Neural progenitor cell (in vitro differentiated cells): Measurements from ENCODE around the gene MYO7B. TPM values are rescaled to one million over a fixed set of nuclear protein-coding genes. Genes with fewer than 3 reads are reported as not detected.

Experiments used
- DNase-seq: peaks from one replicate; pipeline ENCODE4 v3.0.0-alpha.2; 2016; ENCODE audit warnings: low spot score
- H2AFZ ChIP-seq: fragments of 200-600 bp; sonication (generic); replicated peaks from 2 replicates; pipeline ENCODE4 v1.6.1; 2016; ENCODE audit warnings: antibody characterized with exemption
- H3F3A ChIP-seq: fragments of 200-600 bp; sonication (generic); 2 replicates; pipeline ENCODE4 v1.6.1; 2016; ENCODE audit warnings: antibody characterized with exemption, low read depth
- H3K27ac ChIP-seq: fragments of 200-600 bp; sonication (generic); 2 replicates; pipeline ENCODE4 v1.5.1; 2016; ENCODE audit warnings: mild to moderate bottlenecking
- H3K27me3 ChIP-seq: fragments of 200-600 bp; sonication (generic); 2 replicates; pipeline ENCODE4 v1.6.1; 2016; ENCODE audit warnings: mild to moderate bottlenecking, moderate library complexity
- H3K36me3 ChIP-seq: fragments of 200-600 bp; sonication (generic); 2 replicates; pipeline ENCODE4 v1.5.1; 2016
- H3K4me1 ChIP-seq: fragments of 200-600 bp; sonication (generic); 2 replicates; pipeline ENCODE4 v1.6.1; 2016; ENCODE audit warnings: mixed run types
- H3K4me2 ChIP-seq: fragments of 200-600 bp; sonication (generic); 2 replicates; pipeline ENCODE4 v1.6.1; 2016
- H3K4me3 ChIP-seq: fragments of 200-600 bp; sonication (generic); 2 replicates; pipeline ENCODE4 v1.5.1; 2016
- H3K79me2 ChIP-seq: fragments of 200-600 bp; sonication (generic); 2 replicates; pipeline ENCODE4 v1.6.1; 2016; ENCODE audit warnings: low read depth
- H3K9ac ChIP-seq: fragments of 200-600 bp; sonication (generic); 2 replicates; pipeline ENCODE4 v1.6.1; 2016
- H3K9me3 ChIP-seq: fragments of 200-600 bp; sonication (generic); 2 replicates; pipeline ENCODE4 v1.5.1; 2016; ENCODE audit warnings: low read depth
- H4K20me1 ChIP-seq: fragments of 200-600 bp; sonication (generic); 2 replicates; pipeline ENCODE4 v1.6.1; 2016; ENCODE audit warnings: low read depth
- H3K27ac Mint-ChIP-seq: 3 replicates; pipeline ENCODE4 v1.8.0; 2021; ENCODE audit warnings: mixed read lengths
- H3K27me3 Mint-ChIP-seq: 2 replicates; pipeline ENCODE4 v1.8.0; 2022; ENCODE audit warnings: low read depth, mild to moderate bottlenecking, inconsistent platforms, moderate library complexity, mixed read lengths; ENCODE audit not compliant: insufficient read depth
- H3K36me3 Mint-ChIP-seq: 3 replicates; pipeline ENCODE4 v1.8.0; 2021; ENCODE audit warnings: mixed read lengths
- H3K4me1 Mint-ChIP-seq: 3 replicates; pipeline ENCODE4 v1.8.0; 2021; ENCODE audit warnings: mixed read lengths
- H3K4me3 Mint-ChIP-seq: 3 replicates; pipeline ENCODE4 v1.8.0; 2021; ENCODE audit warnings: mild to moderate bottlenecking, moderate library complexity, mixed read lengths
- H3K9me3 Mint-ChIP-seq: 3 replicates; pipeline ENCODE4 v1.8.0; 2020; ENCODE audit warnings: mixed read lengths
- CTCF ChIP-seq: fragments of 200-600 bp; sonication (generic); IDR thresholded peaks from 2 replicates; pipeline ENCODE4 v1.5.1; 2017; ENCODE audit warnings: antibody characterized with exemption, mild to moderate bottlenecking
- EZH2 ChIP-seq: fragments of 200-600 bp; sonication (generic); IDR thresholded peaks from 2 replicates; pipeline ENCODE4 v1.6.1; 2017; ENCODE audit warnings: antibody characterized with exemption, mild to moderate bottlenecking, moderate library complexity
- EZH2phosphoT487 ChIP-seq: fragments of 200-600 bp; sonication (generic); IDR thresholded peaks from 2 replicates; pipeline ENCODE4 v1.6.1; 2017; ENCODE audit warnings: antibody characterized with exemption
- total RNA-seq: library from RNA; depleted of rRNA; stranded (reverse); fragments of >200 nt; gene quantifications from 2 replicates; pipeline ENCODE4 v1.2.3, GENCODE V29; 2015; ENCODE audit warnings: low replicate concordance

MYO7B gene
- total RNA-seq, 1 donor from 2014 or later = not detected

GRCh38 chr2:127577503-127577902 lies 42.0 kb downstream of the MYO7B start:
- H3K27ac ChIP-seq = no peak overlapping the region
- no peaks in the 10 kb centered on the region for H3K36me3 ChIP-seq
- H4K20me1 ChIP-seq = no peaks in the 10 kb centered on the region
- H3K4me1 ChIP-seq = no peaks in the 10 kb centered on the region
- no peaks in the 10 kb centered on the region for H3K79me2 ChIP-seq
- H3K4me3 ChIP-seq = no peak overlapping the region
- no peak overlapping the region for H3K27ac Mint-ChIP-seq
- H3K9me3 ChIP-seq = no peaks in the 10 kb centered on the region
- no peaks in the 10 kb centered on the region for H3K27me3 ChIP-seq
- no peak for TF ChIP-seq EZH2
- TF ChIP-seq EZH2phosphoT487 = no peak
- TF ChIP-seq CTCF = no peak
- no peak for DNase-seq
- H3K4me2 ChIP-seq = no peak overlapping the region
- peaks cover under 1% of the 10 kb centered on the region for H3K4me1 Mint-ChIP-seq
- H3K27me3 Mint-ChIP-seq = peaks cover 13% of the 10 kb centered on the region
- H3K9ac ChIP-seq = no peak overlapping the region
- H3K36me3 Mint-ChIP-seq = no peaks in the 10 kb centered on the region
- H3K9me3 Mint-ChIP-seq = no peaks in the 10 kb centered on the region
- H3K4me3 Mint-ChIP-seq = no peak overlapping the region
- H2AFZ ChIP-seq = no peak overlapping the region
- H3F3A ChIP-seq = no peaks in the 10 kb centered on the region

GRCh38 chr2:127577973-127578372 lies 42.5 kb downstream of the MYO7B start:
- Histone ChIP-seq H3K27ac (no peak overlapping the region), H3K4me3 (no peak overlapping the region), H3K27me3 (no peaks in the 10 kb centered on the region), H4K20me1 (no peaks in the 10 kb centered on the region), H2AFZ (no peak overlapping the region), H3K4me1 (no peaks in the 10 kb centered on the region), H3K9me3 (no peaks in the 10 kb centered on the region), H3K9ac (no peak overlapping the region), H3K79me2 (no peaks in the 10 kb centered on the region), H3K36me3 (no peaks in the 10 kb centered on the region), H3K4me2 (no peak overlapping the region), H3F3A (no peaks in the 10 kb centered on the region)
- Mint-ChIP-seq H3K4me3 (no peak overlapping the region), H3K27me3 (peaks cover 13% of the 10 kb centered on the region), H3K9me3 (no peaks in the 10 kb centered on the region), H3K4me1 (peaks cover 5% of the 10 kb centered on the region), H3K36me3 (no peaks in the 10 kb centered on the region), H3K27ac (no peak overlapping the region)
- TF ChIP-seq EZH2phosphoT487 = no peak
- no peak for TF ChIP-seq EZH2
- no peak for TF ChIP-seq CTCF
- no peak for DNase-seq

- H3K27ac ChIP-seq = no peak overlapping the region
- Mint-ChIP-seq H3K27me3 (peaks cover 11% of the 10 kb centered on the region), H3K36me3 (no peaks in the 10 kb centered on the region), H3K4me1 (peaks cover 8% of the 10 kb centered on the region), H3K4me3 (no peak overlapping the region), H3K9me3 (no peaks in the 10 kb centered on the region), H3K27ac (no peak overlapping the region)
- no peaks in the 10 kb centered on the region for H4K20me1 ChIP-seq
- no peaks in the 10 kb centered on the region for H3K4me1 ChIP-seq
- no peaks in the 10 kb centered on the region for H3K27me3 ChIP-seq
- no peak for DNase-seq
- H3K36me3 ChIP-seq = no peaks in the 10 kb centered on the region
- TF ChIP-seq CTCF = no peak
- TF ChIP-seq EZH2 = no peak
- no peak for TF ChIP-seq EZH2phosphoT487
- H3F3A ChIP-seq = no peaks in the 10 kb centered on the region
- no peak overlapping the region for H3K4me2 ChIP-seq
- no peak overlapping the region for H3K4me3 ChIP-seq
- H2AFZ ChIP-seq = no peak overlapping the region
- H3K9ac ChIP-seq = no peak overlapping the region
- no peaks in the 10 kb centered on the region for H3K79me2 ChIP-seq
- H3K9me3 ChIP-seq = no peaks in the 10 kb centered on the region
These were observed 42.9 kb downstream of the MYO7B start for GRCh38 chr2:127578411-127578810.
